Measurements from ENCODE around the gene PTPRH. TPM values are rescaled to one million over a fixed set of nuclear protein-coding genes. Genes with fewer than 3 reads are reported as not detected.
A peak's percentile ranks its signal among the peaks of the same experiment; 100 is the strongest.

Gene PTPRH
- polyA plus RNA-seq, 1 experiment = 1.3 TPM

- CTCF ChIA-PET = interaction anchor here (0.6 kb wide), 1 partner anchor 279 kb away, joined by 3 read pairs; no protein-coding TSS in a partner anchor
- POLR2A ChIA-PET = no interaction called here
- peaks cover 10% of the 10 kb centered on the region for H3K27me3 ChIP-seq (ENCODE audit: control insufficient read depth, insufficient read depth, low read length)
- no peak for DNase-seq (ENCODE audit: low read depth, low spot score)
- H3K4me3 ChIP-seq (ENCODE audit: low read depth, low read length) = no peak overlapping the region
- no peak for TF ChIP-seq CTCF (IDR thresholded peaks at IDR 0.05; ENCODE audit: low read depth, low read length)
- no peak overlapping the region for H3K27ac ChIP-seq (ENCODE audit: low read depth, low read length)
- no peaks in the 10 kb centered on the region; the same call in 1 of the 2 replicates for H3K9me3 ChIP-seq (ENCODE audit: control insufficient read depth, insufficient read depth, low read length)
Observed at GRCh38 chr19:55188625-55189024, 20.7 kb downstream of the PTPRH start.

GRCh38 chr19:55186080-55186479, 23.2 kb downstream of the PTPRH start:
- Histone ChIP-seq H3K9me3 (ENCODE audit: control insufficient read depth, insufficient read depth, low read length) (no peaks in the 10 kb centered on the region; the same call in 1 of the 2 replicates), H3K27ac (ENCODE audit: low read depth, low read length) (no peak overlapping the region), H3K27me3 (ENCODE audit: control insufficient read depth, insufficient read depth, low read length) (peaks cover 19% of the 10 kb centered on the region), H3K4me3 (ENCODE audit: low read depth, low read length) (no peak overlapping the region)
- ChIA-PET POLR2A (no interaction called here), CTCF (no interaction called here)
- TF ChIP-seq CTCF (IDR thresholded peaks at IDR 0.05; ENCODE audit: low read depth, low read length) = no peak
- DNase-seq (ENCODE audit: low read depth, low spot score) = no peak

- POLR2A ChIA-PET = no interaction called here
- DNase-seq (ENCODE audit: low read depth, low spot score) = no peak
- no peak overlapping the region for H3K27ac ChIP-seq (ENCODE audit: low read depth, low read length)
- H3K9me3 ChIP-seq (ENCODE audit: control insufficient read depth, insufficient read depth, low read length) = no peaks in the 10 kb centered on the region; the same call in 1 of the 2 replicates
- CTCF ChIA-PET = no interaction called here
- H3K4me3 ChIP-seq (ENCODE audit: low read depth, low read length) = no peak overlapping the region
- H3K27me3 ChIP-seq (ENCODE audit: control insufficient read depth, insufficient read depth, low read length) = peaks cover 28% of the 10 kb centered on the region
- no peak for TF ChIP-seq CTCF (IDR thresholded peaks at IDR 0.05; ENCODE audit: low read depth, low read length)
Observed at GRCh38 chr19:55181740-55182139, 27.6 kb downstream of the PTPRH start.

- POLR2A ChIA-PET = no interaction called here
- CTCF ChIA-PET = interaction anchor here (0.6 to 0.9 kb wide), 3 partner anchors 14 to 701 kb away, joined by 3 to 4 read pairs (median 3); no protein-coding TSS in a partner anchor
Observed at GRCh38 chr19:55179606-55180484, 29.5 kb downstream of the PTPRH start, which contains the start of gene SYT5. Gene SYT5 (minus strand): TSS chr19:55180289. CDS start chr19:55179041, 1,248 bp downstream.

More at GRCh38 chr19:55179606-55180484, 29.5 kb downstream of the PTPRH start, which contains the start of gene SYT5:
- peak within 1 kb of the TSS; percentile 57 for H3K4me3 ChIP-seq (ENCODE audit: low read depth, low read length)
- no peak for TF ChIP-seq CTCF (IDR thresholded peaks at IDR 0.05; ENCODE audit: low read depth, low read length)
- no peak within 1 kb of the TSS for H3K27ac ChIP-seq (ENCODE audit: low read depth, low read length)
- peaks cover 17% of the 10 kb centered on the region for H3K27me3 ChIP-seq (ENCODE audit: control insufficient read depth, insufficient read depth, low read length)
- peaks cover 9% of the 10 kb centered on the region; the same call in 1 of the 2 replicates for H3K9me3 ChIP-seq (ENCODE audit: control insufficient read depth, insufficient read depth, low read length)
- no peak for DNase-seq (ENCODE audit: low read depth, low spot score)
